IPS-18c (cell line): Measurements from ENCODE around the gene TMEM271.
A peak's percentile ranks its signal among the peaks of the same experiment; 100 is the strongest.

ENCODE experiments used
- H3K4me3 ChIP-seq: 2 replicates; pipeline ENCODE4 v1.7.0; 2013; ENCODE audit warnings: low read depth, mild to moderate bottlenecking, low read length, moderate library complexity; ENCODE audit not compliant: insufficient read depth
- H3K9me3 ChIP-seq: one replicate; pipeline ENCODE4 v1.6.1; 2013; ENCODE audit warnings: mild to moderate bottlenecking, low read length, moderate library complexity; ENCODE audit not compliant: control insufficient read depth, insufficient read depth

The TMEM271 gene

GRCh38 chr4:576245-576821 is at the start of gene TMEM271:
TSS of gene TMEM271 (minus strand) at chr4:576295. CDS start at chr4:576062, 233 bp downstream.
- peak within 1 kb of the TSS; percentile 52 for H3K4me3 ChIP-seq
- H3K9me3 ChIP-seq: peaks cover 2% of the 10 kb centered on the region

GRCh38 chr4:625631-626161 is 49.6 kb upstream of the TMEM271 start:
- no peak overlapping the region for H3K4me3 ChIP-seq
- no peaks in the 10 kb centered on the region for H3K9me3 ChIP-seq

- Histone ChIP-seq H3K4me3 (no peak within 1 kb of the TSS), H3K9me3 (no peaks in the 10 kb centered on the region)
These were observed 48.9 kb upstream of the TMEM271 start, which contains the start of gene PDE6B for GRCh38 chr4:624705-625590. TSS of gene PDE6B (plus strand) at chr4:625573. CDS start at chr4:625627, 54 bp downstream.

GRCh38 chr4:623914-624566 is 47.9 kb upstream of the TMEM271 start:
- H3K4me3 ChIP-seq: no peak overlapping the region
- H3K9me3 ChIP-seq: no peaks in the 10 kb centered on the region

GRCh38 chr4:622996-623913 is 47.2 kb upstream of the TMEM271 start:
- no peaks in the 10 kb centered on the region for H3K9me3 ChIP-seq
- no peak overlapping the region for H3K4me3 ChIP-seq

GRCh38 chr4:622071-622995 is 46.2 kb upstream of the TMEM271 start:
- Histone ChIP-seq H3K4me3 (no peak overlapping the region), H3K9me3 (no peaks in the 10 kb centered on the region)

- H3K4me3 ChIP-seq: no peak overlapping the region
- H3K9me3 ChIP-seq: no peaks in the 10 kb centered on the region
These were observed 45.4 kb upstream of the TMEM271 start for GRCh38 chr4:621296-622070.

- Histone ChIP-seq H3K4me3 (no peak overlapping the region), H3K9me3 (no peaks in the 10 kb centered on the region)
These were observed 44.8 kb upstream of the TMEM271 start for GRCh38 chr4:620851-621261.

- no peaks in the 10 kb centered on the region for H3K9me3 ChIP-seq
- no peak overlapping the region for H3K4me3 ChIP-seq
These were observed 44.1 kb upstream of the TMEM271 start for GRCh38 chr4:620201-620600.

- Histone ChIP-seq H3K4me3 (no peak overlapping the region), H3K9me3 (peaks cover 2% of the 10 kb centered on the region)
These were observed 41.8 kb upstream of the TMEM271 start for GRCh38 chr4:617644-618641.

GRCh38 chr4:616911-617643 is 41.0 kb upstream of the TMEM271 start:
- Histone ChIP-seq H3K4me3 (no peak overlapping the region), H3K9me3 (peaks cover 2% of the 10 kb centered on the region)

GRCh38 chr4:616091-616490 is 40.0 kb upstream of the TMEM271 start:
- H3K9me3 ChIP-seq: peaks cover 2% of the 10 kb centered on the region
- no peak overlapping the region for H3K4me3 ChIP-seq

GRCh38 chr4:613126-613525 is 37.0 kb upstream of the TMEM271 start:
- H3K9me3 ChIP-seq: peaks cover 2% of the 10 kb centered on the region
- H3K4me3 ChIP-seq: no peak overlapping the region

- H3K9me3 ChIP-seq: peaks cover 2% of the 10 kb centered on the region
- no peak overlapping the region for H3K4me3 ChIP-seq
These were observed 36.6 kb upstream of the TMEM271 start for GRCh38 chr4:612749-613125.
